Suprapubic skin (tissue), 4 donors: ENCODE data around the gene LRIT2. TPM values are rescaled to one million over a fixed set of nuclear protein-coding genes. Genes with fewer than 3 reads are reported as not detected.

Source experiments
- DNase-seq, 2 donors: peaks; one replicate each; pipeline ENCODE4 v3.0.0-alpha.2; 2019; ENCODE audit warnings: low spot score in 2 of 2
- H3K27ac ChIP-seq: fragments of 200-600 bp; sonication (generic); one replicate; pipeline ENCODE4 v1.5.1; 2019
- H3K27me3 ChIP-seq: fragments of 200-600 bp; sonication (generic); one replicate; pipeline ENCODE4 v1.5.1; 2019
- H3K36me3 ChIP-seq: fragments of 200-600 bp; sonication (generic); one replicate; pipeline ENCODE4 v1.5.1; 2019
- H3K4me1 ChIP-seq: fragments of 200-600 bp; sonication (generic); one replicate; pipeline ENCODE4 v1.5.1; 2019
- H3K4me3 ChIP-seq: fragments of 200-600 bp; sonication (generic); one replicate; pipeline ENCODE4 v1.5.1; 2019; ENCODE audit warnings: mild to moderate bottlenecking
- H3K9me3 ChIP-seq: fragments of 200-600 bp; sonication (generic); one replicate; pipeline ENCODE4 v1.5.1; 2019
- EP300 ChIP-seq: sonication (generic); formaldehyde crosslinking; IDR thresholded peaks from one replicate; pipeline ENCODE4 v1.6.1; 2017; ENCODE audit warnings: antibody characterized with exemption
- POLR2A ChIP-seq, 2 donors: fragments of 450-650 bp; IDR thresholded peaks; one replicate each; pipeline ENCODE4 v1.6.1; 2017; ENCODE audit warnings: antibody characterized with exemption in 2 of 2, mild to moderate bottlenecking in 2 of 2, moderate library complexity in 2 of 2
- POLR2AphosphoS5 ChIP-seq, 3 donors: sonication (generic); formaldehyde crosslinking; IDR thresholded peaks; one replicate each; pipeline ENCODE4 v1.6.1; 2017; ENCODE audit warnings: antibody characterized with exemption in 3 of 3
- WGBS: methylation state at CpG from one replicate; pipeline ENCODE4 v1.1.5; 2018; 5-methylcytosine and 5-hydroxymethylcytosine counted together
- total RNA-seq, 4 donors: library from RNA; depleted of rRNA; stranded (reverse); fragments of >200 nt; gene quantifications; one replicate each; pipeline ENCODE4 v1.1.0, GENCODE V29; 2016
- TF ChIP-seq, protein P1 (sequence below), 2 donors: fragments of 200-600 bp in 1 of 2; fragments of 450-650 bp in 1 of 2; sonication (generic) in 1 of 2; IDR thresholded peaks; one replicate each; pipeline ENCODE4 v1.5.1; 2016 to 2019; ENCODE audit warnings: antibody characterized with exemption in 2 of 2, mild to moderate bottlenecking in 1 of 2, moderate library complexity in 1 of 2

The LRIT2 gene
- total RNA-seq, 4 donors from 2014 or later, result not detected

DNA sequence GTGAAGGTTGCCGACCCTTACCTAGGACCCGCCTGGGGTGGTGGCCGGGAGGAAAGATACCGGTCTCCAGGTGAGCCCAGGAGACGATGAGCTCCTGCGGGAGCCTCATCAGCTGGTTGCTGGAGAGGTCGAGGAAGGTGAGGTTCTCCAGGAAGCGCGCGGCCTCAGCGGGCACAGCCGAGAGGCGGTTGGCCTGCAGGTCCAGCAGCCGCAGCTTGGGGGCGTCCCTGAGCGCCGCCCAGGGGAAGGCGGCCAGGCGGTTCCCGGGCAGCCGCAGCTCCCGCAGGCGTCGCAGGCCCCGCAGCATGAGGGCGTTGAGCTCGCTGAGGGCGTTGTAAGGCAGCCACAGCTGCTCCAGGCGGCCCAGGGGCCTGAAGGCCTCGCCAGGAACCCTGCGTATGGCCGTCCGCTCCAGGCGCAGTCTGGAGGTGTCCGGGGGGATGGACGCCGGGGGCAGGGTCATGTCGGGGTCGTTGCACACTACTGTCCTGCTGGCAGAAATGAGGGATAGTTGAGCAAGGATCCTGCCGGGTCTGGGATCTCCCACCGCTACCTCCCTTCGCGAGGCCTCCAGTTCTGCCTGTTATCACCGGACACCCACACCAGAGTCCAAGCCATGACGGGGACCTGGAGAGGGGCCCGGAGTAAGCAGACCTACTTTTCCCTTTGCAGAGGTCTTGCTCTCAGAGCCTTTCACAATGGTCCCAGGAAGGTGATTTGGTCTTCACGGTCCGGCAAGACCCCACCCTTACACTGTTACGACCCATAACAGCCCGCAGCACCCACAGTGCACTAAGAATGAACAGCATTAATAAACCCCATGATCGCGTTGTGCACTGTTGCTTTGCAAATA lies 12.1 kb upstream of the LRIT2 start:
- Histone ChIP-seq H3K9me3 (no peaks in the 10 kb centered on the region), H3K36me3 (no peaks in the 10 kb centered on the region), H3K4me3 (no peak overlapping the region), H3K27ac (no peak overlapping the region), H3K27me3 (peaks cover 24% of the 10 kb centered on the region), H3K4me1 (no peaks in the 10 kb centered on the region)
- TF ChIP-seq POLR2AphosphoS5 (IDR thresholded peaks at IDR 0.05), result no peak
- TF ChIP-seq, protein P1, sequence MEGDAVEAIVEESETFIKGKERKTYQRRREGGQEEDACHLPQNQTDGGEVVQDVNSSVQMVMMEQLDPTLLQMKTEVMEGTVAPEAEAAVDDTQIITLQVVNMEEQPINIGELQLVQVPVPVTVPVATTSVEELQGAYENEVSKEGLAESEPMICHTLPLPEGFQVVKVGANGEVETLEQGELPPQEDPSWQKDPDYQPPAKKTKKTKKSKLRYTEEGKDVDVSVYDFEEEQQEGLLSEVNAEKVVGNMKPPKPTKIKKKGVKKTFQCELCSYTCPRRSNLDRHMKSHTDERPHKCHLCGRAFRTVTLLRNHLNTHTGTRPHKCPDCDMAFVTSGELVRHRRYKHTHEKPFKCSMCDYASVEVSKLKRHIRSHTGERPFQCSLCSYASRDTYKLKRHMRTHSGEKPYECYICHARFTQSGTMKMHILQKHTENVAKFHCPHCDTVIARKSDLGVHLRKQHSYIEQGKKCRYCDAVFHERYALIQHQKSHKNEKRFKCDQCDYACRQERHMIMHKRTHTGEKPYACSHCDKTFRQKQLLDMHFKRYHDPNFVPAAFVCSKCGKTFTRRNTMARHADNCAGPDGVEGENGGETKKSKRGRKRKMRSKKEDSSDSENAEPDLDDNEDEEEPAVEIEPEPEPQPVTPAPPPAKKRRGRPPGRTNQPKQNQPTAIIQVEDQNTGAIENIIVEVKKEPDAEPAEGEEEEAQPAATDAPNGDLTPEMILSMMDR (IDR thresholded peaks at IDR 0.05), result no peak
- no peak for TF ChIP-seq POLR2A (IDR thresholded peaks at IDR 0.05)
- DNase-seq, result peak in 1 of 2 donors; percentile 75
- WGBS, result 67% methylated on average over 17 of the region's 52 CpGs

- Histone ChIP-seq H3K27ac (no peak overlapping the region), H3K4me1 (no peaks in the 10 kb centered on the region), H3K9me3 (no peaks in the 10 kb centered on the region), H3K27me3 (peaks cover 24% of the 10 kb centered on the region), H3K36me3 (no peaks in the 10 kb centered on the region), H3K4me3 (no peak overlapping the region)
- TF ChIP-seq, protein P1 (IDR thresholded peaks at IDR 0.05), result no peak
- TF ChIP-seq POLR2AphosphoS5 (IDR thresholded peaks at IDR 0.05), result no peak
- TF ChIP-seq EP300, result no peak
- TF ChIP-seq POLR2A (IDR thresholded peaks at IDR 0.05), result no peak
- DNase-seq, result no peak
- WGBS, result 88% methylated on average over 6 of the region's 6 CpGs
Measured at GRCh38 chr10:84236807-84237198, 11.5 kb upstream of the LRIT2 start.

- H3K27me3 ChIP-seq, result peaks cover 24% of the 10 kb centered on the region
- WGBS, result 83% methylated on average over 4 of the region's 4 CpGs
- peak in 1 of 2 donors; percentile 1 for DNase-seq
- no peaks in the 10 kb centered on the region for H3K36me3 ChIP-seq
- TF ChIP-seq POLR2A (IDR thresholded peaks at IDR 0.05), result no peak
- TF ChIP-seq, protein P1 (IDR thresholded peaks at IDR 0.05), result no peak
- TF ChIP-seq POLR2AphosphoS5 (IDR thresholded peaks at IDR 0.05), result no peak
- TF ChIP-seq EP300, result no peak
- no peaks in the 10 kb centered on the region for H3K9me3 ChIP-seq
- H3K4me1 ChIP-seq, result peaks cover 4% of the 10 kb centered on the region
- no peak overlapping the region for H3K4me3 ChIP-seq
- no peak overlapping the region for H3K27ac ChIP-seq
Measured at GRCh38 chr10:84235096-84235495, 9.8 kb upstream of the LRIT2 start.

GRCh38 chr10:84234479-84234878 lies 9.1 kb upstream of the LRIT2 start:
- TF ChIP-seq EP300 (no peak), POLR2A (IDR thresholded peaks at IDR 0.05) (no peak)
- Histone ChIP-seq H3K9me3 (no peaks in the 10 kb centered on the region), H3K4me1 (peaks cover 4% of the 10 kb centered on the region), H3K27ac (no peak overlapping the region), H3K36me3 (no peaks in the 10 kb centered on the region), H3K4me3 (no peak overlapping the region), H3K27me3 (peaks cover 24% of the 10 kb centered on the region)
- 89% methylated on average over 4 of the region's 4 CpGs for WGBS
- peak in 1 of 2 donors; percentile 23 for DNase-seq

DNA sequence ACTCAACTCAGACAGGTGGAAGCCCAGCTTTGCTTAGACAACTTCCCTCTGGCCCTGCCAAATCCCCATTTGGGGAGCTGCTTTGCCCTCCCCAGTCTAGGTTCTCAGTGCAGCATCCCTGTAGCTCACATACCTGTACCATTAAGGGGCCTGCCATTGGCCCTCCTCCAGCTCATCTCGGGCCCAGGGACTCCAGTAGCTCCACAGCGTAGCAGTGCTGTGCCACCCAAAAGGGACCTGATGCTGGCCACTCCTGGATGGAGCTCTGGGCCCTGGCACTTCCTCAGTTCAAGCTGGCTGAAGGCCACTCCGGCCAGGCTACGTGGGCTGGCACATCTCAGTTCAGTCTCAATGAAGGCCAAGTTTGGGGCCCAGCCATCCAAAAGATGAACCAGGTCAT lies 8.6 kb upstream of the LRIT2 start:
- peaks cover 4% of the 10 kb centered on the region for H3K4me1 ChIP-seq
- no peaks in the 10 kb centered on the region for H3K9me3 ChIP-seq
- no peak overlapping the region for H3K27ac ChIP-seq
- WGBS, result 81% methylated on average over 4 of the region's 4 CpGs
- peak in 1 of 2 donors; percentile 55 for DNase-seq
- TF ChIP-seq POLR2A (IDR thresholded peaks at IDR 0.05), result no peak
- TF ChIP-seq, protein P1 (IDR thresholded peaks at IDR 0.05), result no peak
- TF ChIP-seq POLR2AphosphoS5 (IDR thresholded peaks at IDR 0.05), result no peak
- no peak for TF ChIP-seq EP300
- H3K4me3 ChIP-seq, result no peak overlapping the region
- no peaks in the 10 kb centered on the region for H3K36me3 ChIP-seq
- peaks cover 24% of the 10 kb centered on the region for H3K27me3 ChIP-seq
